NCI-H748 (cell line): ENCODE data around the gene KCNN3.
"Not testable (repeated sequence)": the region's sequence is repeated elsewhere in the genome, so short reads cannot be mapped to it uniquely, and the experiment has no call there.

Experiments used
- DNase-seq: peaks from one replicate; lab custom pipeline; 2025; ENCODE audit not compliant: unreplicated experiment; lab: John Stamatoyannopoulos, UW

Gene KCNN3

GRCh38 chr1:154870115-154870571 lies at the start of gene KCNN3:
Gene KCNN3 (minus strand): TSS chr1:154870281. CDS start chr1:154869964, 317 bp downstream.
- peak; percentile 96 for DNase-seq

DNA sequence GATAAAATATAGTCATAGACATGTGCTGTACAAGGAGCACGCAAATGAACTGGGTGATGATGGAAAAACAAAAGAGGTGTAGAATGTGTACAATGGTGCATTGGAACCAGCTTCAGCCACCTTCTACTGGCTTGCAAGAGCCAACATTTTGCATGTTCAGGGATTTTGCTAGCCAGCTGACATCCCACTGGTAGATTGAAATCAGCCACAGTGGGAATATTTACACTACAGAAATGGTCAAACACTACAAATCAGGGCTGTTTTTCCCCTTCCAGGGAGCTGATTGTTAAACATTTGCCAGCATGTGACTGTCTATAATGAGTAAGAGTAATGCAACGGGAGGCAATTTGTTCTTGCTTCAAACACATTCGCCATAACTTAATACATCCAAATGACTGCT lies 43.2 kb upstream of the KCNN3 start:
- DNase-seq: peak; percentile 25

DNA sequence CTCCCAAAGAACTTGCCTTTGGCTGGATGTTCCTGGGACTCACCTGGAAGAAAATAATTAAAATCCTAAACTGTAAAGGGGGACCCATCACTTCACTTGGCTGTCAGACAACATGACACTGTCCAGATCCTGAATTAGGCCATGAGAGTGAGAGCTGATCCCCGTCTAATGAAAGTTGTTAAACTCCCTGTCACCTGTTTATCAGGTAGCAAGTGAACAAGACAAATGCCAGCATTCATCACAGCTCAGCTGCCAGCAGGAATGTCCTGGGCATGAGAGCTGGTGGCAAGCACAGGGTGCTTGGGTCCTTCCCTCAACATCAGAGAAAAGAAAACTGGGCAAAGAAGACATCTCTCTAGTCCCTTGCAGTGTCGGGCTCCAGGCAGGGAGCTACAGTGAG lies 42.7 kb upstream of the KCNN3 start:
- no peak for DNase-seq

DNA sequence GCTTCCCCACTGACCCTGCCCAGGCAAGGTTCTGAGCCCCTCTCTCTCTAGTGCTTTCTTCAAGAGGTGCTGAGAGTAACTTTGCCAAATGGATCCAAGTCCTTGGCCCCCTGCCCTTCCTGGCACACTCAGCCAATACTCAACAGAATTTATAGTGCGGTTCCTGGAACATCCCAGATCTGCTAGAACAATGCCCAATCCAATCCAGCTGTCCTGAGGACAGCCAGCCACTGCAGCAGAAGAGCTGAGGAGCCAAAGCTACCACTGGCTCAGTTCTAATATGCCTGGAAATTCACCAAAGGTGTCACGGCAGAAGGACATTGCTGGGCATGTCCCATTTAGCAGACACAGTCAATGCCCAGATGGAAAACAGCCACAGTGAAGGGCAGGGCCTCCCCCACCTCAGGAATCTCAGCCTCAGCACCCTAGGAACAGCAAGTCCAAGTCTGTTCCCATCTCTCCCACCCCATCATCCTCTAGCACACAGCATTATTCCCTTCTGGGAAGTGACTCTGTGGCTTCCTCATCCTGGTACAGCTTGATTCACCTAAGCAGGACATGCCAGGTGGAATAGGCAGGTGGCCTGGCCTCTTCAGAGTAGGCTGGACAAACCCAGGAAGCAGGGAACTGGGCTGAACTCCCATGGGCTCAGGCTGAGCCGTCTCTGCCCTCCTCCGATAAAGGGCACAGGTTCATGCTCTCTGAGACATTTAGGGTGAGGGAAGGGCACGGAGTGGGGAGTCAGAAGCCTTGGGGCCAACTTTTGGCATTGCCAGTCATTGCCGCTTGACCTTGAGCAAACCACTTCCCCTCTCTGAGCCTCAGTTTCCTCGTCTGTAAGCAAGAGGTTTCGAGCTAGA lies 41.8 kb upstream of the KCNN3 start:
- no peak for DNase-seq

DNA sequence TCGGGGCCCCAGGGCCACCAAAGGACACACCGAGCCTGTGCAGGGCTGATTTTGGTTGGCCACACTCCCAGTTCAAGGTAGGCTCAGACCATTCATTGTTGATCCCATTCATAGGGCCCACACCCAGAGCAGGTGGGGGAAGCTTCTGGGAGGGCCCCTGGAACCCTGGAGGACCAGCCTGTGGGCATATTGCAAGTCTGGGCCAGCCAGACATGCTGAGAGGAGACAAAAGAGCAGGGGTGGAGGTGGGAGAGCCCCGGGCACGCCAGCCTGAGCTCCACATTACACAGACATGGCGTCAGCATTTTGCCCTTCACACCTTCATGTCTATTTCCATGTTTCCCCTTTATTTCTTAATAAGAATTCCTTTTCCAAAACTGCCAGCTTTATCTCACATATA lies 40.8 kb upstream of the KCNN3 start:
- DNase-seq: no peak

GRCh38 chr1:154908937-154909336 lies 38.9 kb upstream of the KCNN3 start:
- DNase-seq: no peak

DNA sequence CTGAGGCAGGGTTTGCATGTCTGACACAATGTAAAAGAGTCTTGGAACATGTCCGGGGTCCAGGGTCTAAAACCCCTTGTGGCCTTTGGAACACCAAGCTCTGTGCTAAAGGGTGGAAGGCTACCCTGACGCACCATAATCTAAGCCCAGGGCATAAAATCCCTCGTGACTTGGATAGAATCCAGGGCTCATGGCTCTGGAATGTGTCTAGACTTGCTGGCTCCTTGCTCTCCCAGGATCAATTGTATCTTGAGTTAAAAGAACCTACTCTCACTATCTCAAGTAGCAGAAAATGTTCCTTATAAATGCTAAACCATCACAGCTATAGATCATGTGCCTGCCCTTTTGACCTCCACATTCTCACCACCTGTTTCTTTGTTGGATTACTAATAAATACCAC lies 38.0 kb upstream of the KCNN3 start:
- not testable (repeated sequence) for DNase-seq

GRCh38 chr1:154906621-154907081 lies 36.6 kb upstream of the KCNN3 start:
- DNase-seq: peak; percentile 11

- DNase-seq: no peak
These were observed 33.0 kb upstream of the KCNN3 start for GRCh38 chr1:154902938-154903566.

GRCh38 chr1:154901591-154901990 lies 31.5 kb upstream of the KCNN3 start:
- DNase-seq: no peak

DNA sequence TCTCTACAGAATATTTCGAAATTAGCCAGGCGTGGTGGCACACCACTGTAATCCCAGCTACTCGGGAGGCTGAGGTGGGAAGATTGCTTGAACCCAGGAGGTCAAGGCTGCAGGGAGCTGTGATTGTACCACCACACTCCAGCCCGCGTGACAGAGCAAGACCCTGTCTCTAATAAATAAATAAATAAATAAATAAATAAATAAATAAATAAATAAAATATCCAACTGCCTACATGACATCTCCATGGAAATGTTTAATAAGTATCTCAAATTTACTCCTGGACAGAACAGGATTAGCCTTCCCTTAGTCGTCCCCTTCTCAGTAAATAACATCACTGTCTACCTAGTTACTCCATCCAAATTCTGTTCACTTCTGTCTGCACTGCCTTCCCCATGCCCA lies 29.0 kb upstream of the KCNN3 start:
- no peak for DNase-seq

DNA sequence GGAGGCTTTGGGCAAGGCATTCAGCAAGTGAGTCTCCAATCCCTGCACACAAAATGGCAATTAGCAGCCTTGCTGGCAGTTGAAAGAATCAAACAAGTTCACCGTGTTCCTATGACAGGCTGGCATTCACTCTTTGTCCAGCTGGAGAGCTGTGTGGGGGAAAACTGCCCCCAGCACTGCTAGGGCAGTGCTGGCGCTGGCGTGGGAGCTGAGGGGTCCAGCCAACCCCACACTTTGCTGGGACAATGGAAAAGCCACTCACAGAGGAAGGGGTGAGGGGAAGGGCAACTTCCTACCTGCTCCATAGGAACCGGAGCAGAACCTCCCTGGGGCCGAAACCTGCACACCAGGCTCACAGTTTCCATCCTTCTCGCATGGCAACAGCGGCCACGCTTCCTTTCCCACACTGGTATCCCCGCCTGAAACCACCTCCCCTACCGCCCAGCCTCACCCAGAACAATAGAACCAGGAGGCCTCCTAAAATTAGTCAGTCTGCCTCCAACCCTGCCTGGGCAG lies 26.7 kb upstream of the KCNN3 start:
- no peak for DNase-seq

GRCh38 chr1:154895798-154896197 lies 25.7 kb upstream of the KCNN3 start:
- no peak for DNase-seq

- no peak for DNase-seq
These were observed 21.4 kb upstream of the KCNN3 start for GRCh38 chr1:154891452-154891851.

DNA sequence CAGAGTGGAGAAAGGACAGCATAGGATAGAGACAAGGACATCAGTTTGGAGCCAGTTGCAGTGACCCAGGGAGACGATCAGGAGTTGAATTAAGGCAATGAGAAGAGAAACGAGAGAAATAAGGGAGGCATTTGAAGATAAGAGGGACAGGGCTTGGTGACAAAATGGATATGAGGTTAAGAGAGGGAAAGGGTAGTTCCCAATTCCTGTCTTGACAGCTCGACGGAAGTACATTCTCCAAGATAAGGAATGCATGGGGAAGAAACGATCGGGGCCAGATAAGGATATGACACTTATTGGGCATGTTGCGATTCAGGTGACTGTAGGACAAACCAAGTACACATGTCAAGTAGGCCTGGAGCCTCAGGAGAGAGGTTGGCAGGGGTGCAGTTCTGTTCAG lies 18.7 kb upstream of the KCNN3 start:
- no peak for DNase-seq

DNA sequence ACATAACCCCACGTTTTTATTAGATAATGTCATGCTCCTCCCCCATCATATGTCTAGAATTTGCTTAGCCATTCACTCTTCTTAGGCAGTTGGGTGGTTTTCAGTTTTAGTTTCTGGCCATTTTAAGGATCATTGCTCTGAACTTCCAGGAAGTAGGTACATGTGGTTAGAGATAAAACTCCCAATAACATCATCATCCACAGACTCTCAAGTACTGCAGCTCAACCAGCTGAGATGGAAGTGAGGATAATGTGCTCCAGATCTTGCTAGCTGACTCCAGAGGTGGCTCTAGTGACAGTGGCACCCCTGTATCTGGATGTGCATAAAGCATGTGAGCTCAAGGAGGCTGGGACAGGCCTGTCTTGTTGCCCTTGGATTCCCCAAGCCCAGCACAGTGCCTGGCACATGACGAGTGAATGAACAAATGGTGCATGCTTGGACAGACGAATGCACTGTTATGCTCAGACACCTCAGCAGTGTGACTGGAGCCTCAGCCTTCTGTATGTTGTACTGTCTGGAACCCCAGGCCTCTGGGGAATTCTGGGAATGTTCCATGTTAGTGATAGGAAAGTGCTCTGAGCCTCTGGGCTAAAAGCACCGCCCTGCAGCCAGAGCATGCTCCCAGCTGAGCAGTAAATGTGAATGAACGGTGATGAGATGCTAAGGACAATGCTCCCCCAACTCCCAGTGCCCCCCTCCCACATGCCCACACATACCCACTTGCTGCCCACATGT lies 16.4 kb upstream of the KCNN3 start:
- DNase-seq: no peak

DNA sequence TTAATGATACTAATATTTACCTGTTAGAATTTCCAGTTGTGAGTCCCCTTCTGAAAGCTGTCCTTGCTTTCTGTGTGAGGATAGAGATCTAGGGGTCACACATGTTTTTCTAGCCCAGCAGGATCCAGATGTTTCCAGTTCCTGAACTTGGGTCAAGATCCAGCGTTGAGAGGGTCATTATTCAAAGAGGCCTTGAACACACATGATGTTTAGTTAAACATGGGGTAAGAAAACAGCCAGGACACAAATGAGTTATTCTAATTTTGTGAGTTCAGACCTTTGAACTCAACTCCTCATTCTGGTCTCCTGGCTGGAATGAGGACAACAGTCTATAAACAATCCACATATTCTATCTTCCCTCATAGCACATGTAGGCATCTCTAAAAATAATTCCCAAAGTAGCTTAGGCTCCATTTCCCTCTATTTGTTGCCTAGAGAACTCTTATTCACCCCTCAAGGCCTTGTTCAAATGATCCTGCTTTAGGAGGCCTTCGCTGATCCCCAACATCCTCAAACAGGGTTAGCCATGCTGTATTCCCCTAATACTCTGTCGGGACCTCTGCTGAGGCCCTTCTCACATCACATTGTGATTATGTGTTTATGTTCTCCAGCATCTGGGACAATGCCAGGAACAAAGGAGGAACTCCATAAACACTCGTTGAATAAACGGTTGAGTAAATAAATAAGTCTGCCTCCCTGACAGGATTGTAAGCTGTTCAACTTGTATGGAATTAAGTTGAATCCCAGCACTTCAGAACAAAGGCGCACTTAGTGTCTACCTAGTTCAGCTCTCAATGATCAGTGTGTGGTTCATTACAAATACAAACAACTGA lies 15.0 kb upstream of the KCNN3 start:
- peak; percentile 42 for DNase-seq

GRCh38 chr1:154883919-154884868 lies 14.1 kb upstream of the KCNN3 start:
- no peak for DNase-seq

GRCh38 chr1:154881820-154882535 lies 11.9 kb upstream of the KCNN3 start:
- no peak for DNase-seq
